ENCODE results near the gene CD200R1L. TPM values are rescaled to one million over a fixed set of nuclear protein-coding genes. Genes with fewer than 3 reads are reported as not detected.

Gene CD200R1L
- total and polyA plus RNA-seq, 5 experiments from 2014 or later: not detected

DNA sequence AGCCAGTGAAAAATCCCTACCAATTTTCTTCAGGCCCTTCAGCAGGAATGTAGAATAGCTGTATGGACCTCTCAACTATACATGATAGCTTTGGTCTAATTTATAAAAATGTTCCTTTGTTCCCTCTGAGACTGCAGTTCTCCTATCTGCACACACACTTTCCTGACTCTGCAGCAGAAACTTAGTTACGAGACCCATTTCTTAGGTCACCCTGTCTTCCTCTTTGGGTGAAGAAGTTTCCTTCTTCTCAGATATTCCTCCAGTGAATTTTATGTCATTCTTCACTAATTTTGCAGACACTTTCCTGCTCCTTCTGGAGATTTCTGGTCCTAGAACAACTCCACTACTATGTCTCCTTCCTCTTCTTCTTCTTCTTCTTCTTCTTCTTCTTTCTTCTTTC is 42.6 kb downstream of the CD200R1L start:
- Mint-ChIP-seq H3K9me3 (no peaks in the 10 kb centered on the region), H3K27me3 (no peaks in the 10 kb centered on the region), H3K27ac (no peak overlapping the region), H3K4me3 (no peak overlapping the region), H3K36me3 (no peaks in the 10 kb centered on the region), H3K4me1 (peaks cover 7 to 29% (median 16%) of the 10 kb centered on the region in 4 donors)
- no peak for DNase-seq
- POLR2A ChIA-PET: no interaction called here
- no peak for ATAC-seq

DNA sequence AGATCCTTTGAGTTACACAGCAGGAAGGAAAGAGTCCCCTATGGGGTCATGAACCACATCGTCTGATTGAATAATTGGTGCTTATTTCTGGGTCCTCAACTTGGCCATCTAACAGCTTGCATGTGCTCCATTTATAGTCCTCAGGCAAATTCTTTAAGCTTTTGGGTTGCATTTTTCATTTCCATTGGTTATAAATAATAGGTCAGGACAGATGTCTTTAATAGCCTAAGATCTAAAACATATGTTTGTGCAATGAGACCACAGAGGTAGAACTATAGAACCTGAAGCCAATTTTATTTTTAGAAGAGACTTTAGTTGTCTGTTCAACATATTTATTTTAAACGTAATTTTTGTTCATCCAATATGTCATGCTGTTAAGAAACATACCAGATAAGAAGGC is 43.2 kb downstream of the CD200R1L start:
- H3K9me3 Mint-ChIP-seq: no peaks in the 10 kb centered on the region
- ATAC-seq: no peak
- H3K27me3 Mint-ChIP-seq: no peaks in the 10 kb centered on the region
- H3K27ac Mint-ChIP-seq: peak overlapping the region in 3 of 10 donors; percentile 2 to 36 (median 7)
- H3K36me3 Mint-ChIP-seq: no peaks in the 10 kb centered on the region
- DNase-seq: no peak
- peaks cover 7 to 29% (median 16%) of the 10 kb centered on the region in 4 donors for H3K4me1 Mint-ChIP-seq
- peak overlapping the region in 1 of 10 donors; percentile 24 for H3K4me3 Mint-ChIP-seq
- POLR2A ChIA-PET: no interaction called here

DNA sequence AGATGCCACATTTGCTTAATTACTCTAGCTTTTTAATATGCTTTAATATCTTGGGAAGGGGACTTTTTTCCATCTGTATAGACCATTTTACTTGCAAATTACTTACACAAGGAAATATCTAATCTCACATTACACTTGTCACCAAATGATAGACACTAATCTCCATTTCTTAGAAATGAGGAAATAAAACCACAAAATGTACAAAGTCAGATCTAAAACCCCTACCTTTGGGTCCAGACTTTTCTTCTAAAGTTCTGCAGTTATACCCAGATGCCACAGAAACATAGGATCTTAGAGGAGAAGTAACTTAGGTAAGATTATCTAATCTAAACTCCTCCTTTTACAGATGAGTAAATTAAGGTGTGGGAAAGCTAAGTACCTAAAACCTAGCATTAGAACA is 44.3 kb downstream of the CD200R1L start:
- peak overlapping the region in 1 of 10 donors; percentile 8 for H3K4me3 Mint-ChIP-seq

DNA sequence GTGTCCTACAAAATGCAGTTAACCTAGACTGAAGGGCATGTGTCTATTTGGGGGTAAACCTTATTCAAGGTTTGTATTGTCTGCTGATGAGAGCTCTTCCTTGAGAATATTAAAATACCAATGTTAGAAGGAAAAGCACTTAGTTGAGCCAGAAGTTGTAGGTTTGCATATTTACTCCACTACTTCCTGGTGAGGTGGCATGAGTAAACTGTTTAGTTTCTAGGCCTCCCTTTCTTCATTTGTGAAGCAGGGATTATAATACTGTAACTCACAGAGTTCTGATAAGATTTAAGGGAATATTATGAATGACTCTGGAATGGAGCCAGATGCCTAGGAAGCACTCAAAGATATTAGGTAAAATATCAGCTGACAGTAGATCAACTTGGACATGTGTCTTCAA is 46.7 kb downstream of the CD200R1L start:
- Mint-ChIP-seq H3K36me3 (no peaks in the 10 kb centered on the region), H3K27me3 (no peaks in the 10 kb centered on the region), H3K4me3 (no peak overlapping the region), H3K9me3 (no peaks in the 10 kb centered on the region), H3K27ac (no peak overlapping the region), H3K4me1 (peaks cover 7 to 33% (median 19%) of the 10 kb centered on the region in 4 donors)
- DNase-seq: no peak
- POLR2A ChIA-PET: no interaction called here
- ATAC-seq: no peak

More for the DNA sequence above, 44.3 kb downstream of the CD200R1L start:
- ATAC-seq (no peak), DNase-seq (no peak)
- Mint-ChIP-seq H3K36me3 (no peaks in the 10 kb centered on the region), H3K4me1 (peaks cover 7 to 25% (median 16%) of the 10 kb centered on the region in 4 donors), H3K27ac (peak overlapping the region in 5 of 10 donors; percentile 1 to 68 (median 8)), H3K9me3 (no peaks in the 10 kb centered on the region), H3K27me3 (no peaks in the 10 kb centered on the region)
- POLR2A ChIA-PET: no interaction called here

DNA sequence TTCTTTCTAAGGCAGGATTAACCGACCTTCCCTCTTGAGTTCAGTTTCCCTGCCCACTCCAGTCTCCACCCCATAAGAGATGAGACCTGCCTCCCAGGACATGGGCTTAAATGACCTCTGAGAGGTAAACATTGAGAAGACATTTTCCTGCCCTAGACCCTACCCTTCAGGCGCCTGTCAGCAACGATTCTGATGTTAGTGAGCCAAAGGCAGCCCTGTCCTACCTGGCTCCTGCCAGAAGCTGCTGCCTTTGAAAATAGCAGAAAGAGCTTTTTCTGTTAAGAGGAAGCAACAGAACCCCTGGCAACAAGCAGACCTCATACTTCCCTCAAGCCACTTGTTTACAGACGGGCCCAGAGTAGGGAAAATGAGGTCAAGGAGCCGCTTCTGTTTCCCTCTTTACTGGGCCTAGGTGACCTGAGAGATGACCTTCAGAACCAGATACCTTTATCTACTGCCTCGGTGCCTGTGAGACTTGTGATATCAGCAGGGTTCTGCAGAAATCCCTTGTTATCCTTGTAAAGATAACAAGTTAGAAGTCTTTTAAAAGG is 52.0 kb downstream of the CD200R1L start:
- peak overlapping the region in 5 of 10 donors; percentile 12 to 31 (median 26) for H3K4me3 Mint-ChIP-seq
- H3K27me3 Mint-ChIP-seq: no peaks in the 10 kb centered on the region
- H3K36me3 Mint-ChIP-seq: peaks cover 0 to 2% (median 0%) of the 10 kb centered on the region in 3 donors
- ATAC-seq: peak in 1 of 2 donors; percentile 53
- peak in 2 of 10 donors; percentile 4 to 28 for DNase-seq
- H3K4me1 Mint-ChIP-seq: peaks cover 9 to 31% (median 22%) of the 10 kb centered on the region in 4 donors
- peaks cover 0 to 3% (median 0%) of the 10 kb centered on the region in 9 donors for H3K9me3 Mint-ChIP-seq
- H3K27ac Mint-ChIP-seq: peak overlapping the region in 7 of 10 donors; percentile 21 to 64 (median 49)
- POLR2A ChIA-PET: interaction anchor here (0.6 kb wide), 1 partner anchor 219 kb away, joined by 3 read pairs; no protein-coding TSS in a partner anchor

DNA sequence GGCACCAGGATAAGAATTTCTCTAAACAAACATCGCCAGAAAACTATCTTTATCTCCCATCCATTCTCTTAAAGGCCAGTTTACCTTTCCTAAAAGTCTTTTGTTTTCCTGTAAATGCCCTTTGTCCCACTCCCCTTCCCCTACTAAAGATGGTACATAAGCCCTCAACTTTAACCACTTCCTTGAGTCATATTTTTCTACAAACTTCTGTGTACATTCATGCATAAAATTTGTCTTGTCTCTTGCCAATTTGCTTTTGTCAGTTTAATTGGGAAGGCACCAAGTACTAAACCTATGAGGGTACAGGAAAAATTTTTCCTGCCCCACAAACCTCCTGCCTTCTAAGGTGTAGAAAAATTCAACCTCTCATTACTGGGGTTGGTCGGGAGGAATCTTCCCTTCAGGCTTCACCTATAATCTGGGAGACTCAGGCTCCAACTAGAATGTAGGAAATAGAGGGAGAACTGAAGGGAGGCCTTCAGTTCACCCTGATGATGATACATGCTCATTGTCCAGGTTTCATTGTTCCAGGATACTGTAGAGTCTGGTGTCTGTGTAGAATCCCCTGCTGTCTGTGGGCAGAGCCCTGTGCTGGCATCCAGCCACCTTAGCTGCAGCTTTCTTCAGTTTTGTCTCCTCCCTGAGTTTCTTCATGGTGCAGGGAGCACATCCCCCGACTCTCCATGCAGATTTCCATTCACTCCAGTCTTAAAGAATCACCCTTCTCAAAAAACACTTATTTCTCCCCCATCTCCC is 53.2 kb downstream of the CD200R1L start:
- Mint-ChIP-seq H3K36me3 (peaks cover 0 to 2% (median 0%) of the 10 kb centered on the region in 3 donors), H3K9me3 (peaks cover 0 to 3% (median 0%) of the 10 kb centered on the region in 9 donors), H3K4me1 (peaks cover 9 to 31% (median 22%) of the 10 kb centered on the region in 4 donors), H3K27ac (peak overlapping the region in 4 of 10 donors; percentile 0 to 67 (median 61)), H3K27me3 (no peaks in the 10 kb centered on the region), H3K4me3 (peak overlapping the region in 2 of 10 donors; percentile 23 to 32)
- no peak for DNase-seq
- POLR2A ChIA-PET: no interaction called here
- ATAC-seq: no peak

DNA sequence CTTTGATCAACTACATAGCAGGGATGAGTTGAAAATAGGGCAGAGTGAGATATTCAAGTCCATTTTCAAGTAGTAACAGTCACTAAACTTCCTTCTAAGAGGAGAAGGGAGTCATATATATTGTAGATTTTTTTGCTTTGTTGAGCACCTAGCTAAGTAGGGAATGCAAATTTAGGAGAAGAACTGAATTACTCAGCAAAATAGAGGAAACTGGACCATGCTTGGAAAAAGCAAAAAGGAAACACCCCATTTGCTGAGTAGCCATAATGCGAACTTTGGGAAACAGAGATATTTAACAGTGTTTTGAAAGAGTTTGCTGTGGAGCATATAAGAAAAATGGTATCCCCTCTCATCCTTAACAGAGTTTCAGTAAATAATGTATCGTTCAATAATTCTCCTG is 54.9 kb downstream of the CD200R1L start:
- DNase-seq (no peak), ATAC-seq (no peak)
- Mint-ChIP-seq H3K4me1 (peaks cover 9 to 31% (median 22%) of the 10 kb centered on the region in 4 donors), H3K27me3 (no peaks in the 10 kb centered on the region), H3K4me3 (no peak overlapping the region), H3K36me3 (peaks cover 0 to 14% (median 2%) of the 10 kb centered on the region in 3 donors), H3K9me3 (peaks cover 0 to 18% (median 6%) of the 10 kb centered on the region in 9 donors), H3K27ac (no peak overlapping the region)
- POLR2A ChIA-PET: no interaction called here

DNA sequence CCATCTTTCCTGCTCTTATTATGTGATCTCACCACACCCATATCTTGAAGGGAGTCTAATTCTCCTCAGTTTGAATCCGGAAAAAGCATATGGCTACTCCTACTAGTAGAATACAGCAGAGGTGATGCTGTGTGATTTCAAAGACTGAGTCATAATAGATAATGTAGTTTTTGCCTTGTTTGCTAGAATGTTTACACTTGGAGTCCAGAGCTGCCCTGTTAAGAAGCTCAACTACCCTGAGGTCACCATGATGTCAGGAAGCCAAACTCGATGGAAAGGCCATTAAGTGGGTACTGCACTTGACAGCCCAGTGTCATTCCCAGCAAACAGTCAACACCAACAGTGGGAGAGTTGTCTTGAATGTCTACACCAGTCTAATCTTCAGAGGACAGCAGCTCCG is 56.9 kb downstream of the CD200R1L start:
- Mint-ChIP-seq H3K4me3 (no peak overlapping the region), H3K36me3 (peaks cover 0 to 14% (median 2%) of the 10 kb centered on the region in 3 donors), H3K27ac (no peak overlapping the region), H3K4me1 (peaks cover 9 to 21% (median 17%) of the 10 kb centered on the region in 4 donors), H3K9me3 (peaks cover 0 to 18% (median 6%) of the 10 kb centered on the region in 9 donors), H3K27me3 (no peaks in the 10 kb centered on the region)
- POLR2A ChIA-PET: no interaction called here
- ATAC-seq: no peak
- no peak for DNase-seq

DNA sequence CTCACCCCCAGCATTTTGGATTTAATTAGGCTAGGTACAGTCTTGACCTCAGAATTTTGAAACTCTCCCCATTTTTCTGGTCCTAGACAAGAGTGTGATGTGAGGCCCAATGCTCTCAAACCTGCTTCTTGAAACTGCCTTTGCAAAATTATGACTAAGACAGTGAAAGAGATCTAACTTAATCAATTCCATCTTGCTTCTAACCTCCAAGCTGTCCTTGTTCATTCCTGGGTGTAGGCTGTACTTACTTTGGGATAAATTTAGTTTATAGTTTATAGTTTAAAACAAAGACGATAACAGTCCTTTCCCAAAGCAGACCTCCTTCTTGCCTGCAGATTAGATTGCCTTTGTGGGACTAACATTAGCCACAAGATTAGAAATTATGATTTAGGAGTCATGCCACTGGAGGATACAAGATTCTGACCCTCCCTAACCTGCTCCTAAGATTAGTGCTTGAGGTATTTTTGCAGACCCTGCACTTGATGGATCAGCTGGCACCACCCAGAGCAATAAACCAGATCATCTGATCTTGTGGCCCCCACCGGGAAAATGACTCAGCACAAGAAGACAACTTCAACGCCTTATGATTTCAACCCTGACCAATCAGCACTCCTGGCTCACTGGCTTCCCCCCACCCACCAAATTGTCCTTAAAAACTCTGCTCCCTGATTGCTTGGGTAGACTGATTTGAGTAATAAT is 59.6 kb downstream of the CD200R1L start:
- no peak overlapping the region for H3K4me3 Mint-ChIP-seq
- no peaks in the 10 kb centered on the region for H3K27me3 Mint-ChIP-seq
- H3K4me1 Mint-ChIP-seq: peaks cover 0 to 2% (median 0%) of the 10 kb centered on the region in 4 donors
- no peak for ATAC-seq
- H3K36me3 Mint-ChIP-seq: peaks cover 0 to 14% (median 2%) of the 10 kb centered on the region in 3 donors
- H3K27ac Mint-ChIP-seq: no peak overlapping the region
- POLR2A ChIA-PET: no interaction called here
- peaks cover 0 to 18% (median 6%) of the 10 kb centered on the region in 9 donors for H3K9me3 Mint-ChIP-seq
- DNase-seq: no peak

DNA sequence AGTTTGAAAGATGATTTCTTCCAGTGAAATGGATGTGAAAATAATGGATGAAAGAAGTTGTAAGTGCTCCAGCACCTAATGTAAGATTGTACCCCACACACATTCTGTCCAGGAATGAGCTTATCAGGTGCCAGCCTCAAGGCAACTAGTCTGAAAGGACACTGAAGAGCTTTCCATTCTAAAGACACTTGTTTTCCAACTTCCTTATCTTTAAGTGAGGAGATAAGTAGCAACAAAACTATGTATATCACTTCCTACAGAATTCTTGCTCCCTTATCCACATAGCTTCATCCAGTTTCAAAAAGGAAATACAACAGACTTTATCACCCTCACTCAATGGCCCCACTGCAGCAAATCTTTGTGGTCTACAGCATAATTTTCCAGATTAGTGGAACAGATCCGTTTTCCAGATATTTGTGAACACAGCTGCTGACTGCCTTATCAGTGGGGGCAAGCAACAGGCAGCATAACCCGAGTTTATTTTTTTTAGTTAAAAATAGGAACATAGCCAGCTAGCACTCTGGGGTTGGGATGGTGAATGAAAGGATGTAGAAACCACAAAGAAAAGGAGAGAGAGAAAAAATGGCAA is 60.6 kb downstream of the CD200R1L start:
- H3K4me3 Mint-ChIP-seq: no peak overlapping the region
- H3K27me3 Mint-ChIP-seq: peaks cover 0 to 3% (median 0%) of the 10 kb centered on the region in 5 donors
- H3K4me1 Mint-ChIP-seq: peaks cover 0 to 2% (median 0%) of the 10 kb centered on the region in 4 donors
- POLR2A ChIA-PET: no interaction called here
- peaks cover 0 to 14% (median 2%) of the 10 kb centered on the region in 3 donors for H3K36me3 Mint-ChIP-seq
- no peak overlapping the region for H3K27ac Mint-ChIP-seq
- ATAC-seq (no peak), DNase-seq (no peak)
- peaks cover 0 to 18% (median 6%) of the 10 kb centered on the region in 9 donors for H3K9me3 Mint-ChIP-seq

DNA sequence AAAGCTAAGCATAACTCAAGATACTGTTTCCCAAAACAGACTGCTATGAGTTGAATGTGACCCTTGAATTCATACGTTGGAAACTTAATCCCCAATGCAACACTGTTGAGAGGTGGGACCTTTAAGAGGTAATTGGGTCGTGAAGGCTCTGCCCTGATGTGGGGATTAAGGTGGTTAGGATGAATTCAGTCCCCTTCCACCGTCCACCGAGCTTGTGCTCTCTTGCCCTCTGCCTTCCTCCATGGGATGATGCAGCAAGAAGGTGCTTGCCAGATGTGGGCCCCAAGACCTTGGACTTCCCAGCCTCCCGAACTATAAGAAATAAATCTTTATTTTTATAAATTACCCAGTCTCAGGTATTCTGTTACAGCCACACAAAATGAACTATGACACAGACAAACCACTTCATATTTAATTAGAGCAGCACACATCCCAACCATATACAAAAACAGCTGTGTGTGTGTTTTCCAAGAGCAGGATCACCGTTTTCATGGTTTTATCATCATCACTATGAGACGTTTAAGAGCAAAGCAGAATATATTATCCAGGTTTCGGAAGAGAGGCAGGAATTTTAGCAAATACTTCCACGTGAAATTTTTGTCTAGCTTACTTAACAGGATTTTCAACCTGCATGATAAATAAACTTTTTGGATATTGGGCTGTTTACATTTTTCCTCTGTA is 61.2 kb downstream of the CD200R1L start:
- H3K4me3 Mint-ChIP-seq: no peak overlapping the region
- peaks cover 0 to 3% (median 0%) of the 10 kb centered on the region in 5 donors for H3K27me3 Mint-ChIP-seq
- DNase-seq (no peak), ATAC-seq (no peak)
- H3K27ac Mint-ChIP-seq: no peak overlapping the region
- peaks cover 0 to 18% (median 6%) of the 10 kb centered on the region in 9 donors for H3K9me3 Mint-ChIP-seq
- H3K4me1 Mint-ChIP-seq: peaks cover 0 to under 1% (median 0%) of the 10 kb centered on the region in 4 donors
- peaks cover 0 to 14% (median under 1%) of the 10 kb centered on the region in 3 donors for H3K36me3 Mint-ChIP-seq
- POLR2A ChIA-PET: no interaction called here

DNA sequence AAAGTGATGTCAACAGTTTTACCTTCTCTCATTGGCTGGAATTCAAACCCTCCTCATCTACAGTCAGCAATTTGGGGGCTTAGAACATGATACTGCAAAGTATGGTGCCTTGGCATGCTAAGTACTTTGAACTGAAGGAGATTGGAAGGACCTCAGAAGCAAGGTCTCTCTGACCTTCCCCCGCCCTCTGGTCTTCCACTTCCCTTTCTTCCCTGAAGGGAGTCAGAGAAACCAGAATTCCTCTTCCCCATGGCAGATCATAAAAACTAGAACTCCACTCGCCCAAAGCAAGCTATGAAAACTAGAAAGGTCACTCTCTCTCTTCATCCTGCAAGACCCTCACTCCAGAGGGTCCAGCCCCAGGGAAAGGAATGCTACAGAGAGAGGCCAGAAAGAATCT is 64.2 kb downstream of the CD200R1L start:
- Mint-ChIP-seq H3K27ac (no peak overlapping the region), H3K36me3 (peaks cover 0 to 6% (median 0%) of the 10 kb centered on the region in 3 donors), H3K4me3 (no peak overlapping the region), H3K9me3 (peaks cover 0 to 9% (median 1%) of the 10 kb centered on the region in 9 donors), H3K4me1 (peaks cover 0 to 2% (median 0%) of the 10 kb centered on the region in 4 donors), H3K27me3 (peaks cover 0 to 7% (median 0%) of the 10 kb centered on the region in 5 donors)
- no peak for DNase-seq
- POLR2A ChIA-PET: no interaction called here
- ATAC-seq: no peak
